BE2C (cell line): Measurements from ENCODE around the gene SLC23A2.

Experiments used
- DNase-seq: peaks from one replicate; pipeline ENCODE4 v3.0.0-alpha.2; 2020
- H3K27me3 ChIP-seq: fragments of 250-450 bp; sonication (Bioruptor Pico); 2 replicates; pipeline ENCODE4 v1.5.1; 2020; ENCODE audit warnings: mild to moderate bottlenecking
- H3K36me3 ChIP-seq: fragments of 250-450 bp; sonication (Bioruptor Pico); 2 replicates; pipeline ENCODE4 v1.5.1; 2020; ENCODE audit warnings: mild to moderate bottlenecking
- H3K4me1 ChIP-seq: fragments of 250-450 bp; sonication (Bioruptor Pico); 2 replicates; pipeline ENCODE4 v1.5.1; 2020
- H3K4me3 ChIP-seq: 2 replicates; pipeline ENCODE4 v1.5.1; 2011; ENCODE audit warnings: low read depth, low read length
- H3K9me3 ChIP-seq: fragments of 250-450 bp; sonication (Bioruptor Pico); 2 replicates; pipeline ENCODE4 v1.5.1; 2020
- TF ChIP-seq, protein P1 (sequence below): IDR thresholded peaks from 2 replicates; pipeline ENCODE4 v1.5.1; 2012; ENCODE audit warnings: mild to moderate bottlenecking, low read depth, low read length

The SLC23A2 gene

DNA sequence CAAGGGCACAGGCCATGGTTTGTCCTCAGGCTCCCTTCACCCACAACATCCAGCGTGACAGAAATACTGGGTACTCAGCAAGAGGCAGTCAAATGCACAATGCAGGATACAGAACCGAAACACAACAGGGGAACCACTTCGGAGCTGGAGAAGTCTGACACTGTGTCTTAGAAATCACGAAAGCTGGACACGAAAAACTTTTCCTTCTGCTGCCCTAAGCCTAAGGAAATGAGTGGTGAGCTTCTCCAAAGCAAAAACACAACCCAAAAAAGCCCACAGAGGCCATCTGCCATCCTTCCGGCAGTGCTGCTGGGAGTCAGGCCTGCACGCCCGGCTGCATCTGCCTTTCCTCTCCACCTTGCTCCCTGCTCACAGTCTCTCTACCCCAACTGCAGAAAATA lies 106.3 kb downstream of the SLC23A2 start:
- Histone ChIP-seq H3K36me3 (no peaks in the 10 kb centered on the region), H3K4me3 (no peak overlapping the region), H3K9me3 (no peaks in the 10 kb centered on the region), H3K4me1 (peaks cover 2% of the 10 kb centered on the region; the same call in 1 of the 2 replicates), H3K27me3 (no peaks in the 10 kb centered on the region)
- TF ChIP-seq, protein P1, sequence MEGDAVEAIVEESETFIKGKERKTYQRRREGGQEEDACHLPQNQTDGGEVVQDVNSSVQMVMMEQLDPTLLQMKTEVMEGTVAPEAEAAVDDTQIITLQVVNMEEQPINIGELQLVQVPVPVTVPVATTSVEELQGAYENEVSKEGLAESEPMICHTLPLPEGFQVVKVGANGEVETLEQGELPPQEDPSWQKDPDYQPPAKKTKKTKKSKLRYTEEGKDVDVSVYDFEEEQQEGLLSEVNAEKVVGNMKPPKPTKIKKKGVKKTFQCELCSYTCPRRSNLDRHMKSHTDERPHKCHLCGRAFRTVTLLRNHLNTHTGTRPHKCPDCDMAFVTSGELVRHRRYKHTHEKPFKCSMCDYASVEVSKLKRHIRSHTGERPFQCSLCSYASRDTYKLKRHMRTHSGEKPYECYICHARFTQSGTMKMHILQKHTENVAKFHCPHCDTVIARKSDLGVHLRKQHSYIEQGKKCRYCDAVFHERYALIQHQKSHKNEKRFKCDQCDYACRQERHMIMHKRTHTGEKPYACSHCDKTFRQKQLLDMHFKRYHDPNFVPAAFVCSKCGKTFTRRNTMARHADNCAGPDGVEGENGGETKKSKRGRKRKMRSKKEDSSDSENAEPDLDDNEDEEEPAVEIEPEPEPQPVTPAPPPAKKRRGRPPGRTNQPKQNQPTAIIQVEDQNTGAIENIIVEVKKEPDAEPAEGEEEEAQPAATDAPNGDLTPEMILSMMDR, result no peak
- no peak for DNase-seq

DNA sequence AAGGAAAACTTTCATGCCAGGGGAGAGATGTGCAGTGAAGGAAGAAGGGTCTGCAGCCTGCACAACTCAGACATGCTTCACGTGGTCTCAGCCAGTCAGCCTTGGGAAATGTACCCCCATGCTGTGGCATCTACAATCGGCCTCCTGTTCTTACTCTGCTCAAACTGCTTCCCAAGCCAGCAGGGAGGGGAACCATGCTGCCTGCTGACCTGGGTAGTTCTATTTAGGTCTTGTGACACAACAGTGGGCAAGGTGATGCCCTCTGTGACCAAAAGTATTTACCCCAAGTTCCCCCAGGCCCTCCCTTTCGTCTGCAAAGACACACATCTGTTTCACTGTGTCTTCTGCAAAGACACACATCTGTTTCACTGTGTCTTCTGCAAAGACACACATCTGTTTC lies 106.9 kb downstream of the SLC23A2 start:
- Histone ChIP-seq H3K27me3 (no peaks in the 10 kb centered on the region), H3K36me3 (no peaks in the 10 kb centered on the region), H3K4me3 (no peak overlapping the region), H3K9me3 (no peaks in the 10 kb centered on the region), H3K4me1 (peaks cover 5% of the 10 kb centered on the region)
- TF ChIP-seq, protein P1, result no peak
- no peak for DNase-seq

DNA sequence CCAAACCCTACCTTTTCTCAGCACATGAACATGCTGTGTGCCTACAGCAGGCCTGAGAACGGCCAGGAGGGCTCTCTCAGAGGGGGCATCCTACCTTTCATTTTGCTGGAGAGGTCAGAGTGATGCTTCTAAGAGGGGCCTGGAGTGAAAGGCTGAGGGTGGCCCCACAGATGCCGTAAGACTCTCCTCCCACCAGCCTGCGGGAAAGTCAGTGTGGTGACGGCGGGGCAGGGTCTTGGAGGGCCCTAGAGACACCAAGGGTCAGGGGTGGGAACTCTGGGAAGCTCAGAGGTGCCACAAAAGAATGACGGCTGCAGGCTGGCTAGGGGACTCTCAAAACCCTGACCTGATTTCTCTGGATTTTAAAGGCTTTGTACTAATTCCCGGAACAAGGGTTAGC lies 107.6 kb downstream of the SLC23A2 start:
- Histone ChIP-seq H3K36me3 (no peaks in the 10 kb centered on the region), H3K9me3 (no peaks in the 10 kb centered on the region), H3K27me3 (no peaks in the 10 kb centered on the region), H3K4me3 (no peak overlapping the region), H3K4me1 (peaks cover 5% of the 10 kb centered on the region)
- DNase-seq, result no peak
- TF ChIP-seq, protein P1, result no peak

DNA sequence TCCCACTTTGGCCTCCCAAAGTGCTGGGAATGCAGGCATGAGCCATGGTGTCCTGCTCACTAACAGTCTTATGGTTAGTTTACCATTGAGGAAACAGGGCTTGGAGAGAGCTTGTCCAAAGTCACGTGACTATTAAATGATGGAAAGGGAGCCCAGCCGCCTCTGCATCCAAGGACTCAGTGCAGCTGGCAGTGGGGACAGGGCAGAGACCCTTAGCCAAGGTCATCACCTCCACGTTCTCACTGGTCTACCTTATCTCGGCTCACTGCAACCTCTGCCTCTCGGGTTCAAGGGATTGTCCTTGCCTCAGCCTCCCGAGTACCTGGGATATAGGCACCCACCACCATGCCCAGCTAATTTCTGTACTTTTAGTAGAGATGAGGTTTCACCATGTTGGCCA lies 109.3 kb downstream of the SLC23A2 start:
- H3K9me3 ChIP-seq, result no peaks in the 10 kb centered on the region
- H3K36me3 ChIP-seq, result no peaks in the 10 kb centered on the region
- no peak overlapping the region for H3K4me3 ChIP-seq
- peaks cover 9% of the 10 kb centered on the region for H3K4me1 ChIP-seq
- no peak for DNase-seq
- H3K27me3 ChIP-seq, result no peaks in the 10 kb centered on the region
- TF ChIP-seq, protein P1, result no peak

DNA sequence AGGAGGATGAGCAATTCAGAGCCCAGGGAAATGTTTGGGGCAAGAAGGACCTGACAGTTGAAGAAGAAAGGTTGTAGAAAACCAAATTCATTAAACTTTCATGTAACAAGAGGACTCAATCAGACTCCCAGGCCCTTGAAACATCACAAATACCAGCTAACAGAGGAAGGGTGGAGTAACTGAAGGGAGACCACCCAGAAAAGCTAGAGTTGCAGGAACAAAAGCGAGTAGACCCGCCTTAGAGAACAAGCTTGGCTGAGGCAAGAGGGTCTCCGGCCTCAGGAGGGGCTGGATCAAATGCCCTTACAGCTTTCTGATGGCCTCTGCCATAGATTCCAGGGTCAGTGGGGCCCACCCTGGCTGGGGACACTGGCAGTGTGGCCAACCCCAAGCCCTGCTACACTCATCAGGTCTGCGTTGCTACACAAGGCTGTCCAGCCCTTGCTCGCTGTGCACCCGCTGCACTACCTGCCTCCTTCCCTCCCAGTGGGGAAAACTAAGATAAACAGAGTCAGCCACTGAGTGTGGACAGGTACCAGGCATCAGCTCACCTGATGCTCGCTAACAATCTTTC lies 110.0 kb downstream of the SLC23A2 start:
- peaks cover 13% of the 10 kb centered on the region for H3K4me1 ChIP-seq
- H3K4me3 ChIP-seq, result no peak overlapping the region
- no peak for DNase-seq
- H3K36me3 ChIP-seq, result no peaks in the 10 kb centered on the region
- no peaks in the 10 kb centered on the region for H3K27me3 ChIP-seq
- TF ChIP-seq, protein P1, result no peak
- H3K9me3 ChIP-seq, result no peaks in the 10 kb centered on the region

DNA sequence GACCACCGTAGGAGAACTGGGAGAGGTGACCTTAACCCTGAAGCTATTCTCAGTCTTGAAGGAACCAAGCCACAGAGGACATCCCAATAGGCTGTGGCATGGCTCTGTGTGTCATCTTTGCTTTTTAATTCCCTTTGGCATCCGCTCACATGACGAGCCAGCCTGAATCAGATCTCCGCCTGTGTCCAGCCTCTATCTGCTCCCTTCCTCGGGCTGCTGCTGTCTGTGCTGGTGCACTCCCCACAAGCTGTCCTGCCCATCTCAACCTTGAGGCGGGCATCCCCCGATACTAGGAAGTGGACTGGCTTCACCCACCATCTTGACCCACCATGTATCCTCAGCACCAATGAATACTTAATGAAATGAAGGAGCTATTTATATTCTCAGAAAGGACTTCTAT lies 111.9 kb downstream of the SLC23A2 start:
- no peaks in the 10 kb centered on the region for H3K36me3 ChIP-seq
- H3K9me3 ChIP-seq, result no peaks in the 10 kb centered on the region
- H3K27me3 ChIP-seq, result no peaks in the 10 kb centered on the region
- TF ChIP-seq, protein P1, result no peak
- H3K4me1 ChIP-seq, result peaks cover 13% of the 10 kb centered on the region
- H3K4me3 ChIP-seq, result no peak overlapping the region
- DNase-seq, result no peak
